CD4-positive, alpha-beta T cell (primary cell): Measurements from ENCODE around the gene ALOX5AP. TPM values are rescaled to one million over a fixed set of nuclear protein-coding genes. Genes with fewer than 3 reads are reported as not detected.

Source experiments
- ATAC-seq: fragments of 200-7000 bp; cut with Tn5 transposase; one replicate; pipeline ENCODE4 v1.10.0; 2022; ENCODE audit warnings: mild to moderate bottlenecking; ENCODE audit not compliant: poor library complexity
- CTCF ChIA-PET: fragments of 350-600 bp; sonication (Branson Sonifier 250); formaldehyde crosslinking; loops from one replicate; lab custom pipeline; 2021; ENCODE audit warnings: antibody characterized with exemption, inconsistent platforms; lab: Charles Lee
- POLR2A ChIA-PET: fragments of 350-600 bp; sonication (Branson Sonifier 250); formaldehyde crosslinking; loops from one replicate; lab custom pipeline; 2021; ENCODE audit warnings: antibody characterized with exemption, inconsistent platforms; lab: Charles Lee
- DNase-seq, 14 experiments: peaks; one replicate each; pipeline ENCODE4 v3.0.0-alpha.2; 2013 to 2020; ENCODE audit warnings: mixed read lengths in 2 of 14
- H3K27ac ChIP-seq, 2 donors: one replicate each; pipeline versions ENCODE4 v1.5.1 to v1.7.0; 2013; ENCODE audit warnings: low read length in 2 of 2, low read depth in 1 of 2, mild to moderate bottlenecking in 1 of 2
- H3K27me3 ChIP-seq, 2 experiments: 1 replicate in 1 of 2; 2 replicates in 1 of 2; pipeline versions ENCODE4 v1.6.1 to v1.7.0; 2013; ENCODE audit warnings: low read length in 2 of 2, control low read depth in 1 of 2, mild to moderate bottlenecking in 1 of 2, moderate library complexity in 1 of 2; ENCODE audit not compliant: insufficient read depth in 2 of 2, control insufficient read depth in 1 of 2
- H3K36me3 ChIP-seq: one replicate; pipeline ENCODE4 v1.6.1; 2013; ENCODE audit warnings: low read length, control low read depth; ENCODE audit not compliant: insufficient read depth
- H3K4me1 ChIP-seq: one replicate; pipeline ENCODE4 v1.6.1; 2013; ENCODE audit warnings: low read length, control low read depth; ENCODE audit not compliant: insufficient read depth
- H3K4me3 ChIP-seq: one replicate; pipeline ENCODE4 v1.5.1; 2013; ENCODE audit warnings: mild to moderate bottlenecking, low read length, moderate library complexity
- H3K9me3 ChIP-seq, 2 experiments: 1 replicate in 1 of 2; 2 replicates in 1 of 2; pipeline versions ENCODE4 v1.6.1 to v1.7.0; 2013; ENCODE audit warnings: low read length in 2 of 2, mild to moderate bottlenecking in 2 of 2, control low read depth in 1 of 2, moderate library complexity in 1 of 2; ENCODE audit not compliant: control insufficient read depth in 1 of 2, insufficient read depth in 1 of 2
- H3K27ac Mint-ChIP-seq: one replicate; pipeline ENCODE4 v1.8.0; 2020; ENCODE audit warnings: mixed read lengths
- H3K27me3 Mint-ChIP-seq: one replicate; pipeline ENCODE4 v1.8.0; 2021; ENCODE audit warnings: mixed read lengths
- H3K36me3 Mint-ChIP-seq: one replicate; pipeline ENCODE4 v1.8.0; 2021; ENCODE audit warnings: low read depth, mixed read lengths
- H3K4me1 Mint-ChIP-seq: one replicate; pipeline ENCODE4 v1.8.0; 2021; ENCODE audit warnings: low read depth, mixed read lengths
- H3K4me3 Mint-ChIP-seq: one replicate; pipeline ENCODE4 v1.8.0; 2020; ENCODE audit warnings: mild to moderate bottlenecking, mixed read lengths
- H3K9me3 Mint-ChIP-seq: one replicate; pipeline ENCODE4 v1.8.0; 2020; ENCODE audit warnings: mixed read lengths
- CTCF ChIP-seq: fragments of 200-600 bp; IDR thresholded peaks from one replicate; pipeline ENCODE4 v1.8.0; 2022; ENCODE audit warnings: antibody characterized with exemption, mild to moderate bottlenecking
- intact Hi-C, 2 experiments: fragments of 100-400 bp; cut with DNase I in 1 of 2; cut with micrococcal nuclease in 1 of 2; formaldehyde crosslinking; loops; one replicate each; pipeline versions ENCODE4 v1.15.1 to v1.9.0; 2023 to 2025; cut with DNase I, micrococcal nuclease
- total RNA-seq, 174 experiments: library from RNA in 2 of 174; stranded (reverse) in 2 of 174; gene quantifications; one replicate each; pipeline ENCODE4 v1.2.3 and lab custom pipeline; 2021 to 2026

Gene ALOX5AP
- total RNA-seq, 2 experiments from 2014 or later = 16.5 to 19.0 TPM

- Mint-ChIP-seq H3K4me1 (peaks cover 11% of the 10 kb centered on the region), H3K9me3 (no peaks in the 10 kb centered on the region), H3K27me3 (no peaks in the 10 kb centered on the region), H3K27ac (no peak overlapping the region), H3K36me3 (no peaks in the 10 kb centered on the region), H3K4me3 (no peak overlapping the region)
- ATAC-seq (no peak), DNase-seq (no peak)
- Histone ChIP-seq H3K9me3 (no peaks in the 10 kb centered on the region), H3K4me1 (peaks cover 9% of the 10 kb centered on the region), H3K27me3 (no peaks in the 10 kb centered on the region), H3K4me3 (no peak overlapping the region), H3K36me3 (no peaks in the 10 kb centered on the region), H3K27ac (no peak overlapping the region)
- CTCF ChIA-PET = no interaction called here
- POLR2A ChIA-PET = no interaction called here
- TF ChIP-seq CTCF = no peak
- intact Hi-C loops = no loop called here
Measured at GRCh38 chr13:30779016-30779415, 43.7 kb downstream of the ALOX5AP start.

GRCh38 chr13:30779608-30780007 lies 44.3 kb downstream of the ALOX5AP start:
- Mint-ChIP-seq H3K4me3 (no peak overlapping the region), H3K36me3 (no peaks in the 10 kb centered on the region), H3K27me3 (no peaks in the 10 kb centered on the region), H3K27ac (no peak overlapping the region), H3K9me3 (no peaks in the 10 kb centered on the region), H3K4me1 (peaks cover 5% of the 10 kb centered on the region)
- no peaks in the 10 kb centered on the region for H3K36me3 ChIP-seq
- no peak for ATAC-seq
- H3K27ac ChIP-seq = no peak overlapping the region
- intact Hi-C loops = no loop called here
- no peak for TF ChIP-seq CTCF
- POLR2A ChIA-PET = no interaction called here
- H3K27me3 ChIP-seq = no peaks in the 10 kb centered on the region
- H3K9me3 ChIP-seq = no peaks in the 10 kb centered on the region
- no peak for DNase-seq
- H3K4me1 ChIP-seq = peaks cover 4% of the 10 kb centered on the region
- CTCF ChIA-PET = no interaction called here
- H3K4me3 ChIP-seq = no peak overlapping the region

GRCh38 chr13:30780338-30780981 lies 45.1 kb downstream of the ALOX5AP start:
- H3K4me3 Mint-ChIP-seq = no peak overlapping the region
- H3K27me3 Mint-ChIP-seq = no peaks in the 10 kb centered on the region
- H3K9me3 Mint-ChIP-seq = no peaks in the 10 kb centered on the region
- TF ChIP-seq CTCF = no peak
- Histone ChIP-seq H3K4me3 (no peak overlapping the region), H3K9me3 (no peaks in the 10 kb centered on the region), H3K27ac (no peak overlapping the region), H3K4me1 (no peaks in the 10 kb centered on the region), H3K27me3 (no peaks in the 10 kb centered on the region), H3K36me3 (no peaks in the 10 kb centered on the region)
- no peak for ATAC-seq
- DNase-seq = no peak
- ChIA-PET CTCF (no interaction called here), POLR2A (no interaction called here)
- intact Hi-C loops = no loop called here
- no peak overlapping the region for H3K27ac Mint-ChIP-seq
- H3K36me3 Mint-ChIP-seq = no peaks in the 10 kb centered on the region
- no peaks in the 10 kb centered on the region for H3K4me1 Mint-ChIP-seq
